Measurements from ENCODE around the gene LMBR1L.

DNA sequence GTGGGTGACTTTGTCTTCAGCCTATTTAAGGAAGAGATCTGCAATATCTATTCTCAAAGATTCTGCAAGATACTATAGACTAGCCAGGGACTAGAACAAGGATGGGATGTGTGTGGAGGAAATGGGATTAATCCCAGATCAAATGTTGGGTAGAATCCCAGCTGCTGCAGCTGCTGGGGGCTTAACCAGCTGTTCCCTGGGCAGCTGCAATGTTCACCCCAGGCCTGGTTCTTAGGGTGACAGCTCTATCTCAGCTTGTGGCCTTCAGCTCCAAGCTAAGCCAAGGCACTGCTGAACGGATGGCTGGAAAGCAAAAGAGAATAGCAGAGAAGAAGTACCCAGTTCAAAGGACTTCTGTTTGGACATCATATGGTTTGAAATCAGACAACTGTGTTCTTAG lies 30.9 kb downstream of the LMBR1L start:
- TF ChIP-seq, protein P1, sequence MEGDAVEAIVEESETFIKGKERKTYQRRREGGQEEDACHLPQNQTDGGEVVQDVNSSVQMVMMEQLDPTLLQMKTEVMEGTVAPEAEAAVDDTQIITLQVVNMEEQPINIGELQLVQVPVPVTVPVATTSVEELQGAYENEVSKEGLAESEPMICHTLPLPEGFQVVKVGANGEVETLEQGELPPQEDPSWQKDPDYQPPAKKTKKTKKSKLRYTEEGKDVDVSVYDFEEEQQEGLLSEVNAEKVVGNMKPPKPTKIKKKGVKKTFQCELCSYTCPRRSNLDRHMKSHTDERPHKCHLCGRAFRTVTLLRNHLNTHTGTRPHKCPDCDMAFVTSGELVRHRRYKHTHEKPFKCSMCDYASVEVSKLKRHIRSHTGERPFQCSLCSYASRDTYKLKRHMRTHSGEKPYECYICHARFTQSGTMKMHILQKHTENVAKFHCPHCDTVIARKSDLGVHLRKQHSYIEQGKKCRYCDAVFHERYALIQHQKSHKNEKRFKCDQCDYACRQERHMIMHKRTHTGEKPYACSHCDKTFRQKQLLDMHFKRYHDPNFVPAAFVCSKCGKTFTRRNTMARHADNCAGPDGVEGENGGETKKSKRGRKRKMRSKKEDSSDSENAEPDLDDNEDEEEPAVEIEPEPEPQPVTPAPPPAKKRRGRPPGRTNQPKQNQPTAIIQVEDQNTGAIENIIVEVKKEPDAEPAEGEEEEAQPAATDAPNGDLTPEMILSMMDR (CRISPR knock-in tag; IDR thresholded peaks at IDR 0.05) = no peak
- no peak for TF ChIP-seq FOXJ3 (CRISPR knock-in tag; IDR thresholded peaks at IDR 0.05; ENCODE audit: borderline replicate concordance)
- TF ChIP-seq FOXK2 (IDR thresholded peaks at IDR 0.05) = no peak
- TF ChIP-seq HCFC1 (IDR thresholded peaks at IDR 0.05; ENCODE audit: low read depth, low read length) = no peak
- no peak for TF ChIP-seq ZMYM3 (CRISPR knock-in tag; IDR thresholded peaks at IDR 0.05)
- TF ChIP-seq, protein P2, sequence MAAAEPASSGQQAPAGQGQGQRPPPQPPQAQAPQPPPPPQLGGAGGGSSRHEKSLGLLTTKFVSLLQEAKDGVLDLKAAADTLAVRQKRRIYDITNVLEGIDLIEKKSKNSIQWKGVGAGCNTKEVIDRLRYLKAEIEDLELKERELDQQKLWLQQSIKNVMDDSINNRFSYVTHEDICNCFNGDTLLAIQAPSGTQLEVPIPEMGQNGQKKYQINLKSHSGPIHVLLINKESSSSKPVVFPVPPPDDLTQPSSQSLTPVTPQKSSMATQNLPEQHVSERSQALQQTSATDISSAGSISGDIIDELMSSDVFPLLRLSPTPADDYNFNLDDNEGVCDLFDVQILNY (CRISPR knock-in tag; conservative IDR thresholded peaks at IDR 0.05) = no peak
